ENCODE measurements around the gene GRIN2A.

GRCh38 chr16:9953908-9954570, 228.2 kb downstream of the GRIN2A start:
- no peak for TF ChIP-seq POLR2A (IDR thresholded peaks at IDR 0.05; ENCODE audit: low read length)
- TF ChIP-seq GATA1 (IDR thresholded peaks at IDR 0.05; ENCODE audit: low read depth, low read length) = no peak

Measured in erythroblast (primary cell).